Mucosa of rectum (tissue), 2 donors: ENCODE results near the gene GRK1.
A peak's percentile ranks its signal among the peaks of the same experiment; 100 is the strongest.

ENCODE experiments used
- H3K27ac ChIP-seq, 2 donors: one replicate each; pipeline ENCODE4 v1.7.0; 2013; ENCODE audit warnings: inconsistent platforms in 2 of 2, low read depth in 2 of 2, low read length in 2 of 2
- H3K27me3 ChIP-seq, 2 donors: one replicate each; pipeline ENCODE4 v1.7.0; 2013; ENCODE audit warnings: low read length in 2 of 2; ENCODE audit not compliant: control insufficient read depth in 2 of 2, insufficient read depth in 2 of 2
- H3K36me3 ChIP-seq, 2 donors: one replicate each; pipeline ENCODE4 v1.7.0; 2013; ENCODE audit warnings: low read length in 2 of 2; ENCODE audit not compliant: control insufficient read depth in 2 of 2, insufficient read depth in 2 of 2
- H3K4me1 ChIP-seq, 2 donors: one replicate each; pipeline ENCODE4 v1.7.0; 2013; ENCODE audit warnings: low read length in 2 of 2, mild to moderate bottlenecking in 1 of 2; ENCODE audit not compliant: control insufficient read depth in 2 of 2, insufficient read depth in 2 of 2
- H3K4me3 ChIP-seq, 2 donors: one replicate each; pipeline ENCODE4 v1.7.0; 2013; ENCODE audit warnings: low read length in 2 of 2
- H3K9ac ChIP-seq, 2 donors: one replicate each; pipeline ENCODE4 v1.7.0; 2013; ENCODE audit warnings: low read length in 2 of 2, low read depth in 1 of 2, mild to moderate bottlenecking in 1 of 2
- H3K9me3 ChIP-seq, 2 donors: one replicate each; pipeline ENCODE4 v1.7.0; 2013; ENCODE audit warnings: low read length in 2 of 2; ENCODE audit not compliant: control insufficient read depth in 2 of 2
- donor health status: healthy.
- donor health status: Normal muscosa, but diverticular disease.

Gene GRK1

GRCh38 chr13:113656003-113656588 is 10.9 kb upstream of the GRK1 start:
- Histone ChIP-seq H3K4me3 (no peak overlapping the region), H3K27me3 (no peaks in the 10 kb centered on the region)

GRCh38 chr13:113656831-113657671 is 10.0 kb upstream of the GRK1 start:
- Histone ChIP-seq H3K9me3 (no peaks in the 10 kb centered on the region), H3K4me1 (peaks cover 0 to 7% of the 10 kb centered on the region in 2 donors), H3K9ac (no peak overlapping the region), H3K27ac (no peak overlapping the region), H3K27me3 (no peaks in the 10 kb centered on the region), H3K4me3 (no peak overlapping the region), H3K36me3 (no peaks in the 10 kb centered on the region)

More at GRCh38 chr13:113656003-113656588, 10.9 kb upstream of the GRK1 start:
- peaks cover 0 to 7% of the 10 kb centered on the region in 2 donors for H3K4me1 ChIP-seq
- no peaks in the 10 kb centered on the region for H3K9me3 ChIP-seq
- no peak overlapping the region for H3K27ac ChIP-seq
- no peaks in the 10 kb centered on the region for H3K36me3 ChIP-seq
- H3K9ac ChIP-seq, result no peak overlapping the region

- H3K27me3 ChIP-seq, result no peaks in the 10 kb centered on the region
- no peak within 1 kb of the TSS for H3K9ac ChIP-seq
- peaks cover 0 to 7% of the 10 kb centered on the region in 2 donors for H3K4me1 ChIP-seq
- H3K36me3 ChIP-seq, result no peaks in the 10 kb centered on the region
- H3K9me3 ChIP-seq, result no peaks in the 10 kb centered on the region
- no peak within 1 kb of the TSS for H3K4me3 ChIP-seq
- H3K27ac ChIP-seq, result no peak within 1 kb of the TSS
Measured at GRCh38 chr13:113657851-113658741, 8.9 kb upstream of the GRK1 start, which contains the start of gene ATP4B. TSS of gene ATP4B (minus strand) at chr13:113658198. CDS start at chr13:113658144, 54 bp downstream.

GRCh38 chr13:113658836-113659235 is 8.2 kb upstream of the GRK1 start:
- H3K36me3 ChIP-seq, result no peaks in the 10 kb centered on the region
- H3K9me3 ChIP-seq, result no peaks in the 10 kb centered on the region
- H3K27ac ChIP-seq, result no peak overlapping the region
- H3K4me1 ChIP-seq, result peaks cover 0 to 12% of the 10 kb centered on the region in 2 donors
- no peaks in the 10 kb centered on the region for H3K27me3 ChIP-seq
- H3K4me3 ChIP-seq, result no peak overlapping the region
- H3K9ac ChIP-seq, result no peak overlapping the region

- no peak overlapping the region for H3K27ac ChIP-seq
- no peaks in the 10 kb centered on the region for H3K36me3 ChIP-seq
- H3K4me1 ChIP-seq, result peaks cover 0 to 17% of the 10 kb centered on the region in 2 donors
- H3K27me3 ChIP-seq, result no peaks in the 10 kb centered on the region
- no peaks in the 10 kb centered on the region for H3K9me3 ChIP-seq
- H3K9ac ChIP-seq, result no peak overlapping the region
- H3K4me3 ChIP-seq, result no peak overlapping the region
Measured at GRCh38 chr13:113659337-113659736, 7.7 kb upstream of the GRK1 start.

GRCh38 chr13:113660066-113660465 is 7.0 kb upstream of the GRK1 start:
- peaks cover 0 to 21% of the 10 kb centered on the region in 2 donors for H3K4me1 ChIP-seq
- no peaks in the 10 kb centered on the region for H3K9me3 ChIP-seq
- H3K9ac ChIP-seq, result no peak overlapping the region
- H3K27me3 ChIP-seq, result no peaks in the 10 kb centered on the region
- H3K36me3 ChIP-seq, result no peaks in the 10 kb centered on the region
- no peak overlapping the region for H3K27ac ChIP-seq
- no peak overlapping the region for H3K4me3 ChIP-seq

GRCh38 chr13:113661509-113661908 is 5.5 kb upstream of the GRK1 start:
- Histone ChIP-seq H3K9me3 (no peaks in the 10 kb centered on the region), H3K27ac (no peak overlapping the region)

GRCh38 chr13:113663934-113664333 is 3.1 kb upstream of the GRK1 start:
- H3K4me1 ChIP-seq, result peaks cover 2 to 14% of the 10 kb centered on the region in 2 donors
- no peak overlapping the region for H3K27ac ChIP-seq
- no peaks in the 10 kb centered on the region for H3K36me3 ChIP-seq
- no peak overlapping the region for H3K9ac ChIP-seq
- H3K27me3 ChIP-seq, result no peaks in the 10 kb centered on the region
- H3K9me3 ChIP-seq, result no peaks in the 10 kb centered on the region
- H3K4me3 ChIP-seq, result peak overlapping the region in 1 of 2 donors; percentile 3

More at GRCh38 chr13:113661509-113661908, 5.5 kb upstream of the GRK1 start:
- Histone ChIP-seq H3K4me3 (no peak overlapping the region), H3K9ac (no peak overlapping the region), H3K27me3 (no peaks in the 10 kb centered on the region), H3K4me1 (peaks cover 2 to 21% of the 10 kb centered on the region in 2 donors), H3K36me3 (no peaks in the 10 kb centered on the region)

- no peaks in the 10 kb centered on the region for H3K27me3 ChIP-seq
- no peak overlapping the region for H3K4me3 ChIP-seq
- peaks cover 2 to 14% of the 10 kb centered on the region in 2 donors for H3K4me1 ChIP-seq
- H3K9ac ChIP-seq, result no peak overlapping the region
- no peaks in the 10 kb centered on the region for H3K9me3 ChIP-seq
- no peaks in the 10 kb centered on the region for H3K36me3 ChIP-seq
- no peak overlapping the region for H3K27ac ChIP-seq
Measured at GRCh38 chr13:113664751-113665596, 2.0 kb upstream of the GRK1 start.
